H1 (cell line): ENCODE measurements around the gene BAIAP2L2. TPM values are rescaled to one million over a fixed set of nuclear protein-coding genes. Genes with fewer than 3 reads are reported as not detected.

Experiments
- POU5F1 ChIP-seq: IDR thresholded peaks from 2 replicates; pipeline ENCODE4 v1.6.1; 2011; ENCODE audit warnings: low read depth, mild to moderate bottlenecking, low read length, moderate library complexity
- TAF1 ChIP-seq: IDR thresholded peaks from 2 replicates; pipeline ENCODE4 v1.6.1; 2011; ENCODE audit warnings: mild to moderate bottlenecking, low read depth, low read length
- polyA plus RNA-seq, 7 experiments: library from polyadenylated mRNA; depleted of rRNA in 3 of 7; stranded (reverse) in 5 of 7; unstranded in 2 of 7; fragments of >200 nt in 5 of 7; fragments of 200-250 nt in 2 of 7; gene quantifications; 1 replicate in 5 of 7; 2 replicates in 1 of 7; 4 replicates in 1 of 7; pipeline versions ENCODE4 v1.2.1 to v1.2.3, GENCODE V29; 2011 to 2013; ENCODE audit warnings: missing spikeins in 2 of 7, mixed read lengths in 2 of 7
- total RNA-seq: library from RNA; stranded (reverse); fragmentation: NEBNext Ultra II Directional; extraction: Animal tissue kit (Norgen Biotek cat#: 25700); gene quantifications from 2 replicates; pipeline ENCODE4 v1.2.1, GENCODE V29; 2021

Gene BAIAP2L2
- total and polyA plus RNA-seq, 2 of the 8 experiments (the other 6 are each of a cell fraction or from before 2014, with no cell fraction given), result 5.4 to 10.0 TPM

GRCh38 chr22:38036392-38037062 lies 74.0 kb downstream of the BAIAP2L2 start (continued):
- no peak for TF ChIP-seq POU5F1
- no peak for TF ChIP-seq TAF1
- TF ChIP-seq, all 59 proteins: peak for 0
